Tibial artery (tissue), 4 donors: ENCODE measurements around the gene VHLL.
"Not testable (repeated sequence)": the region's sequence is repeated elsewhere in the genome, so short reads cannot be mapped to it uniquely, and the experiment has no call there.

Experiments
- DNase-seq, 2 donors: peaks; one replicate each; pipeline ENCODE4 v3.0.0-alpha.2; 2019
- H3K27ac ChIP-seq, 2 donors: fragments of 200-600 bp; sonication (generic) in 1 of 2; 1 replicate in 1 of 2; 2 replicates in 1 of 2; pipeline ENCODE4 v1.5.1; 2018 to 2019; ENCODE audit warnings: mild to moderate bottlenecking in 1 of 2
- H3K27me3 ChIP-seq, 2 donors: fragments of 200-600 bp; sonication (generic) in 1 of 2; one replicate each; pipeline versions ENCODE4 v1.5.1 to v1.6.0; 2016 to 2019
- H3K36me3 ChIP-seq, 3 donors: fragments of 200-600 bp; sonication (generic) in 2 of 3; one replicate each; pipeline ENCODE4 v1.5.1; 2016 to 2019; ENCODE audit warnings: mild to moderate bottlenecking in 2 of 3
- H3K4me1 ChIP-seq, 4 donors: fragments of 200-600 bp; sonication (generic) in 2 of 4; 1 replicate in 3 of 4; 2 replicates in 1 of 4; pipeline ENCODE4 v1.5.1; 2016 to 2019
- H3K4me3 ChIP-seq, 2 donors: fragments of 200-600 bp; sonication (generic) in 1 of 2; 1 replicate in 1 of 2; 2 replicates in 1 of 2; pipeline ENCODE4 v1.5.1; 2018 to 2019; ENCODE audit warnings: mild to moderate bottlenecking in 2 of 2
- H3K9me3 ChIP-seq, 3 donors: fragments of 200-600 bp; sonication (generic) in 1 of 3; one replicate each; pipeline ENCODE4 v1.5.1; 2016 to 2019
- CTCF ChIP-seq, 2 experiments: fragments of 200-600 bp in 1 of 2; fragments of 450-650 bp in 1 of 2; IDR thresholded peaks; one replicate each; pipeline ENCODE4 v1.5.1; 2017 to 2019; ENCODE audit warnings: antibody characterized with exemption in 2 of 2, mild to moderate bottlenecking in 1 of 2, moderate library complexity in 1 of 2
- intact Hi-C: fragments of 100-400 bp; cut with DNase I; formaldehyde crosslinking; loops from one replicate; pipeline ENCODE4 v1.15.0; 2023; ENCODE audit warnings: low total_unique reads

VHLL gene

GRCh38 chr1:156338180-156338976 is 39.3 kb upstream of the VHLL start, which contains the start of the genes CCT3 and TSACC:
Gene CCT3 (minus strand): TSS chr1:156338292. CDS start chr1:156338184, 108 bp downstream.
Gene TSACC (plus strand): TSS chr1:156338526. CDS start chr1:156339758, 1,232 bp downstream.
- Histone ChIP-seq H3K4me3 (peak within 1 kb of the TSS; percentile 68 to 70), H3K4me1 (peaks cover 5 to 24% (median 14%) of the 10 kb centered on the region in 4 donors), H3K27me3 (no peaks in the 10 kb centered on the region), H3K27ac (peak within 1 kb of the TSS; percentile 68 to 72), H3K36me3 (peaks cover 19 to 24% (median 23%) of the 10 kb centered on the region in 3 donors), H3K9me3 (no peaks in the 10 kb centered on the region)
- DNase-seq = peak; percentile 99 to 100
- peak in 1 of 2 experiments; percentile 11 for TF ChIP-seq CTCF (IDR thresholded peaks at IDR 0.05)
- intact Hi-C loops = no loop called here

GRCh38 chr1:156337888-156338179 is 38.7 kb upstream of the VHLL start:
- Histone ChIP-seq H3K4me3 (peak overlapping the region; percentile 68 to 70), H3K9me3 (no peaks in the 10 kb centered on the region), H3K36me3 (peaks cover 24 to 30% (median 28%) of the 10 kb centered on the region in 3 donors), H3K27ac (peak overlapping the region; percentile 63 to 71), H3K27me3 (no peaks in the 10 kb centered on the region), H3K4me1 (peaks cover 5 to 24% (median 14%) of the 10 kb centered on the region in 4 donors)
- no peak for TF ChIP-seq CTCF (IDR thresholded peaks at IDR 0.05)
- intact Hi-C loops = no loop called here
- no peak for DNase-seq

GRCh38 chr1:156337052-156337887 is 38.2 kb upstream of the VHLL start:
- Histone ChIP-seq H3K27me3 (no peaks in the 10 kb centered on the region), H3K27ac (peak overlapping the region; percentile 63 to 71), H3K9me3 (no peaks in the 10 kb centered on the region), H3K4me1 (peaks cover 5 to 24% (median 14%) of the 10 kb centered on the region in 4 donors), H3K4me3 (peak overlapping the region; percentile 68 to 70), H3K36me3 (peaks cover 30 to 35% (median 34%) of the 10 kb centered on the region in 3 donors)
- intact Hi-C loops = no loop called here
- TF ChIP-seq CTCF (IDR thresholded peaks at IDR 0.05) = no peak
- DNase-seq = no peak

GRCh38 chr1:156336242-156336641 is 37.1 kb upstream of the VHLL start:
- Histone ChIP-seq H3K4me1 (peaks cover 5 to 24% (median 14%) of the 10 kb centered on the region in 4 donors), H3K27ac (no peak overlapping the region), H3K27me3 (no peaks in the 10 kb centered on the region), H3K36me3 (peaks cover 40 to 46% (median 44%) of the 10 kb centered on the region in 3 donors), H3K4me3 (peak overlapping the region in 1 of 2 donors; percentile 68), H3K9me3 (no peaks in the 10 kb centered on the region)
- no peak for DNase-seq
- intact Hi-C loops = no loop called here
- TF ChIP-seq CTCF (IDR thresholded peaks at IDR 0.05) = no peak

- H3K9me3 ChIP-seq, H3K27ac ChIP-seq, H3K4me1 ChIP-seq, DNase-seq, H3K4me3 ChIP-seq, intact Hi-C loops, H3K27me3 ChIP-seq: not testable (repeated sequence)
- H3K36me3 ChIP-seq = peaks cover 64 to 88% (median 79%) of the 10 kb centered on the region in 3 donors
Observed at GRCh38 chr1:156323179-156323578, 24.1 kb upstream of the VHLL start.
